DOHH2 (cell line): ENCODE measurements around the gene TYROBP.

Experiments used
- H3F3A ChIP-seq: fragments of 200-600 bp; sonication (generic), shearing (Covaris generic); 2 replicates; pipeline ENCODE4 v1.6.0; 2016; ENCODE audit warnings: antibody characterized with exemption, mild to moderate bottlenecking; ENCODE audit not compliant: control insufficient read depth, insufficient read depth
- H3K27ac ChIP-seq: fragments of 200-600 bp; sonication (generic); 2 replicates; pipeline ENCODE4 v1.5.1; 2014; ENCODE audit warnings: low read depth, mild to moderate bottlenecking, low read length, moderate library complexity
- H3K27me3 ChIP-seq: fragments of 200-600 bp; sonication (generic); 2 replicates; pipeline ENCODE4 v1.6.1; 2014; ENCODE audit warnings: mild to moderate bottlenecking, low read length, mixed read lengths; ENCODE audit not compliant: control insufficient read depth
- H3K36me3 ChIP-seq: fragments of 200-600 bp; sonication (generic); 2 replicates; pipeline ENCODE4 v1.6.1; 2014; ENCODE audit warnings: mild to moderate bottlenecking, low read length, moderate library complexity, mixed read lengths; ENCODE audit not compliant: control insufficient read depth
- H3K4me1 ChIP-seq: fragments of 200-600 bp; sonication (generic); 2 replicates; pipeline ENCODE4 v1.6.1; 2014; ENCODE audit warnings: mild to moderate bottlenecking, low read length, mixed read lengths; ENCODE audit not compliant: control insufficient read depth
- H3K4me2 ChIP-seq: fragments of 200-600 bp; sonication (generic); 2 replicates; pipeline ENCODE4 v1.6.0; 2014; ENCODE audit warnings: mild to moderate bottlenecking, low read length, moderate library complexity
- H3K4me3 ChIP-seq: fragments of 200-600 bp; sonication (generic); 2 replicates; pipeline ENCODE4 v1.5.1; 2014; ENCODE audit warnings: mild to moderate bottlenecking, low read length, mixed read lengths
- H3K79me2 ChIP-seq: fragments of 200-600 bp; sonication (generic); 2 replicates; pipeline ENCODE4 v1.6.1; 2014; ENCODE audit warnings: mild to moderate bottlenecking, low read length, mixed read lengths; ENCODE audit not compliant: control insufficient read depth
- H3K9me2 ChIP-seq: fragments of 200-600 bp; sonication (generic); replicated peaks from 2 replicates; pipeline ENCODE4 v1.6.1; 2014; ENCODE audit warnings: mild to moderate bottlenecking, low read length, mixed read lengths; ENCODE audit not compliant: control insufficient read depth
- H3K9me3 ChIP-seq: fragments of 200-600 bp; sonication (generic); 2 replicates; pipeline ENCODE4 v1.6.1; 2014; ENCODE audit warnings: antibody characterized with exemption, low read length, mixed read lengths; ENCODE audit not compliant: control insufficient read depth, insufficient read depth
- H4K20me1 ChIP-seq: fragments of 200-600 bp; sonication (generic); 2 replicates; pipeline ENCODE4 v1.6.0; 2014; ENCODE audit warnings: low read depth, mild to moderate bottlenecking, antibody characterized with exemption, low read length, moderate library complexity; ENCODE audit not compliant: control insufficient read depth, insufficient read depth
- EZH2phosphoT487 ChIP-seq: fragments of 200-600 bp; sonication (generic); IDR thresholded peaks from 2 replicates; pipeline ENCODE4 v1.6.1; 2017; ENCODE audit warnings: borderline replicate concordance, mild to moderate bottlenecking, antibody characterized with exemption, low read length, moderate library complexity, mixed read lengths
- TF ChIP-seq, protein P1 (sequence below): fragments of 200-600 bp; sonication (generic); IDR thresholded peaks from one replicate; pipeline ENCODE4 v1.5.1; 2014; ENCODE audit warnings: antibody characterized with exemption, mild to moderate bottlenecking, low read depth, low read length; ENCODE audit not compliant: poor library complexity, severe bottlenecking

TYROBP gene

GRCh38 chr19:35904311-35905068 is 3.6 kb downstream of the TYROBP start:
- Histone ChIP-seq H3F3A (peaks cover 28% of the 10 kb centered on the region), H3K4me3 (peak overlapping the region; percentile 87), H3K79me2 (peaks cover 26% of the 10 kb centered on the region), H3K9me3 (no peaks in the 10 kb centered on the region), H3K27ac (no peak overlapping the region), H3K27me3 (no peaks in the 10 kb centered on the region), H3K4me1 (peaks cover 63% of the 10 kb centered on the region), H3K4me2 (peak overlapping the region; percentile 99), H3K9me2 (no peaks in the 10 kb centered on the region), H3K36me3 (peaks cover 4% of the 10 kb centered on the region), H4K20me1 (no peaks in the 10 kb centered on the region)
- TF ChIP-seq, protein P1, sequence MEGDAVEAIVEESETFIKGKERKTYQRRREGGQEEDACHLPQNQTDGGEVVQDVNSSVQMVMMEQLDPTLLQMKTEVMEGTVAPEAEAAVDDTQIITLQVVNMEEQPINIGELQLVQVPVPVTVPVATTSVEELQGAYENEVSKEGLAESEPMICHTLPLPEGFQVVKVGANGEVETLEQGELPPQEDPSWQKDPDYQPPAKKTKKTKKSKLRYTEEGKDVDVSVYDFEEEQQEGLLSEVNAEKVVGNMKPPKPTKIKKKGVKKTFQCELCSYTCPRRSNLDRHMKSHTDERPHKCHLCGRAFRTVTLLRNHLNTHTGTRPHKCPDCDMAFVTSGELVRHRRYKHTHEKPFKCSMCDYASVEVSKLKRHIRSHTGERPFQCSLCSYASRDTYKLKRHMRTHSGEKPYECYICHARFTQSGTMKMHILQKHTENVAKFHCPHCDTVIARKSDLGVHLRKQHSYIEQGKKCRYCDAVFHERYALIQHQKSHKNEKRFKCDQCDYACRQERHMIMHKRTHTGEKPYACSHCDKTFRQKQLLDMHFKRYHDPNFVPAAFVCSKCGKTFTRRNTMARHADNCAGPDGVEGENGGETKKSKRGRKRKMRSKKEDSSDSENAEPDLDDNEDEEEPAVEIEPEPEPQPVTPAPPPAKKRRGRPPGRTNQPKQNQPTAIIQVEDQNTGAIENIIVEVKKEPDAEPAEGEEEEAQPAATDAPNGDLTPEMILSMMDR: no peak
- no peak for TF ChIP-seq EZH2phosphoT487

DNA sequence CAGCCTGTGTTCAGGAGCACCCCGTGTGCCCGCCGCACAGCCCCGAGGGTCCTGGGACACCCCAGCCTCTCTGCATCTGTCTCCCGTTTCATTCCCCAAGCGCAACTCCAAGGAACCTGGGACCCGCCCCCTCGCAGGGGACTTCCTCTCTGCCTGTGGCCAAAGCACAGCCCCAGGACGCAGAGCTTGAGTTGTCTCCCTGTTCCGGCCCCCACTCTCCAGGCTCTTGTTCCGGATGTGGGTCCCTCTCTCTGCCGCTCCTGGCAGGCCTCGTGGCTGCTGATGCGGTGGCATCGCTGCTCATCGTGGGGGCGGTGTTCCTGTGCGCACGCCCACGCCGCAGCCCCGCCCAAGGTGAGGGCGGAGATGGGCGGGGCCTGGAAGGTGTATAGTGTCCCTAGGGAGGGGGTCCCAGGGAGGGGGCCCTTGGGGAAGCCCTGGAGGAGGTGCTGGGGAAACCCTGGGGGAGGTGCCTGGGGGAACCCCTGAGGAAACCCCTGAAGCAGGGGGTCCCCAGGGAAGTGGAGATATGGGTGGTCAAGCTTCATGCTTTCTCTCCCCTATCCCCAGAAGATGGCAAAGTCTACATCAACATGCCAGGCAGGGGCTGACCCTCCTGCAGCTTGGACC is 4.4 kb downstream of the TYROBP start:
- peaks cover 3% of the 10 kb centered on the region for H4K20me1 ChIP-seq
- H3K79me2 ChIP-seq: peaks cover 34% of the 10 kb centered on the region
- H3K27ac ChIP-seq: peak overlapping the region; percentile 94
- peaks cover 26% of the 10 kb centered on the region for H3F3A ChIP-seq
- H3K4me1 ChIP-seq: peaks cover 56% of the 10 kb centered on the region
- peak overlapping the region; percentile 87 for H3K4me3 ChIP-seq
- peak overlapping the region; percentile 99 for H3K4me2 ChIP-seq
- H3K36me3 ChIP-seq: peaks cover 10% of the 10 kb centered on the region
- no peaks in the 10 kb centered on the region for H3K9me2 ChIP-seq
- TF ChIP-seq, protein P1: no peak
- no peak for TF ChIP-seq EZH2phosphoT487
- no peaks in the 10 kb centered on the region for H3K27me3 ChIP-seq
- H3K9me3 ChIP-seq: no peaks in the 10 kb centered on the region

- Histone ChIP-seq H3K27me3 (no peaks in the 10 kb centered on the region), H3K4me1 (peaks cover 56% of the 10 kb centered on the region), H3K9me2 (no peaks in the 10 kb centered on the region), H3K27ac (peak overlapping the region; percentile 94), H3K36me3 (peaks cover 17% of the 10 kb centered on the region), H4K20me1 (peaks cover 10% of the 10 kb centered on the region), H3F3A (peaks cover 26% of the 10 kb centered on the region), H3K4me3 (peak overlapping the region; percentile 87), H3K4me2 (peak overlapping the region; percentile 99), H3K79me2 (peaks cover 41% of the 10 kb centered on the region), H3K9me3 (no peaks in the 10 kb centered on the region)
- TF ChIP-seq EZH2phosphoT487: no peak
- TF ChIP-seq, protein P1: no peak
Observed at GRCh38 chr19:35902870-35903475, 5.1 kb downstream of the TYROBP start.
